ENCODE results near the gene MCF2L.

GRCh38 chr13:113046883-113047244 is 77.8 kb downstream of the MCF2L start:
- TF ChIP-seq TAF1 (IDR thresholded peaks at IDR 0.05; ENCODE audit: low read depth) (no peak), CTCF (IDR thresholded peaks at IDR 0.05; ENCODE audit: poor library complexity, severe bottlenecking) (no peak), EZH2 (IDR thresholded peaks at IDR 0.05; ENCODE audit: borderline replicate concordance, insufficient read depth, low read length, poor library complexity, severe bottlenecking) (no peak), EP300 (conservative IDR thresholded peaks at IDR 0.05; ENCODE audit: poor library complexity, severe bottlenecking) (no peak), SMC3 (conservative IDR thresholded peaks at IDR 0.05; ENCODE audit: poor library complexity) (no peak), POLR2AphosphoS5 (IDR thresholded peaks at IDR 0.05) (no peak)

All from neural cell (in vitro differentiated cells).